Keratinocyte (primary cell): ENCODE data around the gene HMGB2. TPM values are rescaled to one million over a fixed set of nuclear protein-coding genes. Genes with fewer than 3 reads are reported as not detected.
A peak's percentile ranks its signal among the peaks of the same experiment; 100 is the strongest.

ENCODE experiments used
- DNase-seq: peaks from one replicate; pipeline ENCODE4 v3.0.0-alpha.2; 2011; ENCODE audit warnings: low read depth, missing footprints, low spot score
- FAIRE-seq: peaks from 2 replicates; lab custom pipeline; 2011; peaks lifted over from hg19 to GRCh38; lab: Jason Lieb, UNC
- H2AFZ ChIP-seq: 2 replicates; pipeline ENCODE4 v1.6.0; 2012; ENCODE audit warnings: low read length, control low read depth, inconsistent platforms; ENCODE audit not compliant: control insufficient read depth
- H3K27ac ChIP-seq: 2 replicates; pipeline ENCODE4 v1.5.1; 2011; ENCODE audit warnings: low read length; ENCODE audit not compliant: control insufficient read depth, insufficient read depth
- H3K27me3 ChIP-seq: 3 replicates; pipeline ENCODE4 v1.6.0; 2011; ENCODE audit warnings: low read length; ENCODE audit not compliant: control insufficient read depth, insufficient read depth; ENCODE audit errors: extremely low read depth
- H3K36me3 ChIP-seq, 2 experiments: 2 replicates in 1 of 2; 3 replicates in 1 of 2; pipeline ENCODE4 v1.5.1; 2011; ENCODE audit warnings: low read length in 2 of 2, mild to moderate bottlenecking in 1 of 2; ENCODE audit not compliant: control insufficient read depth in 2 of 2, insufficient read depth in 2 of 2; ENCODE audit errors: extremely low read depth in 1 of 2
- H3K4me1 ChIP-seq: 3 replicates; pipeline ENCODE4 v1.5.1; 2011; ENCODE audit warnings: low read length; ENCODE audit not compliant: control insufficient read depth, insufficient read depth; ENCODE audit errors: extremely low read depth
- H3K4me2 ChIP-seq: 3 replicates; pipeline ENCODE4 v1.6.0; 2011; ENCODE audit warnings: low read depth, low read length; ENCODE audit not compliant: control insufficient read depth, insufficient read depth; ENCODE audit errors: extremely low read depth
- H3K4me3 ChIP-seq, 3 experiments: fragments of 200-600 bp in 1 of 3; sonication (generic) in 1 of 3; 2 replicates in 2 of 3; 3 replicates in 1 of 3; pipeline ENCODE4 v1.5.1; 2011 to 2016; ENCODE audit warnings: low read length in 3 of 3, mild to moderate bottlenecking in 3 of 3, control low read depth in 2 of 3, inconsistent platforms in 1 of 3, low read depth in 1 of 3, mixed read lengths in 1 of 3, mixed run types in 1 of 3, moderate library complexity in 1 of 3; ENCODE audit not compliant: control insufficient read depth in 2 of 3, insufficient read depth in 2 of 3; ENCODE audit errors: extremely low read depth in 1 of 3
- H3K79me2 ChIP-seq: 2 replicates; pipeline ENCODE4 v1.6.0; 2012; ENCODE audit warnings: low read length; ENCODE audit not compliant: control insufficient read depth, insufficient read depth
- H3K9ac ChIP-seq: 3 replicates; pipeline ENCODE4 v1.6.0; 2011; ENCODE audit warnings: low read length; ENCODE audit not compliant: control insufficient read depth, insufficient read depth; ENCODE audit errors: extremely low read depth
- H3K9me1 ChIP-seq: 3 replicates; pipeline ENCODE4 v1.6.0; 2011; ENCODE audit warnings: low read length; ENCODE audit not compliant: control insufficient read depth, insufficient read depth; ENCODE audit errors: extremely low read depth
- H3K9me3 ChIP-seq: 2 replicates; pipeline ENCODE4 v1.5.1; 2012; ENCODE audit warnings: low read depth, low read length; ENCODE audit not compliant: control insufficient read depth
- H4K20me1 ChIP-seq: 3 replicates; pipeline ENCODE4 v1.6.0; 2011; ENCODE audit warnings: low read length; ENCODE audit not compliant: control insufficient read depth, insufficient read depth; ENCODE audit errors: extremely low read depth
- EZH2 ChIP-seq: IDR thresholded peaks from one replicate; pipeline ENCODE4 v1.6.1; 2012; ENCODE audit warnings: inconsistent platforms, mild to moderate bottlenecking, low read length, moderate library complexity
- dilution Hi-C: fragments of 300-500 bp; cut with MboI; formaldehyde crosslinking; loops from one replicate; pipeline ENCODE4 v1.7.0; 2020; ENCODE audit warnings: low sequenced_read_pairs; ENCODE audit not compliant: extremely low pct_ligation_motif_present
- polyA plus RNA-seq, 5 experiments: library from polyadenylated mRNA; depleted of rRNA in 3 of 5; stranded (reverse) in 3 of 5; stranded (forward) in 1 of 5; unstranded in 1 of 5; fragments of >200 nt; gene quantifications; 1 replicate in 1 of 5; 2 replicates in 3 of 5; 3 replicates in 1 of 5; pipeline versions ENCODE4 v1.2.1 to v1.2.3, GENCODE V29; 2011 to 2012; ENCODE audit warnings: missing spikeins in 2 of 5, low read depth in 1 of 5, low replicate concordance in 1 of 5
- TF ChIP-seq, protein P1 (sequence below), 3 experiments: IDR thresholded peaks in 1 of 3; conservative IDR thresholded peaks in 1 of 3; optimal IDR thresholded peaks in 1 of 3; 2 replicates in 2 of 3; 3 replicates in 1 of 3; pipeline versions ENCODE3 to v1.5.1; 2011; ENCODE audit warnings: low read length in 3 of 3, mild to moderate bottlenecking in 3 of 3, moderate library complexity in 2 of 3, control low read depth in 1 of 3, inconsistent platforms in 1 of 3; ENCODE audit not compliant: insufficient read depth in 2 of 3; ENCODE audit errors: extremely low read depth in 1 of 3

The HMGB2 gene
- polyA plus RNA-seq, 1 donor (not counting 4 experiments of a cell fraction or from before 2014, with no cell fraction given): 55.9 TPM

DNA sequence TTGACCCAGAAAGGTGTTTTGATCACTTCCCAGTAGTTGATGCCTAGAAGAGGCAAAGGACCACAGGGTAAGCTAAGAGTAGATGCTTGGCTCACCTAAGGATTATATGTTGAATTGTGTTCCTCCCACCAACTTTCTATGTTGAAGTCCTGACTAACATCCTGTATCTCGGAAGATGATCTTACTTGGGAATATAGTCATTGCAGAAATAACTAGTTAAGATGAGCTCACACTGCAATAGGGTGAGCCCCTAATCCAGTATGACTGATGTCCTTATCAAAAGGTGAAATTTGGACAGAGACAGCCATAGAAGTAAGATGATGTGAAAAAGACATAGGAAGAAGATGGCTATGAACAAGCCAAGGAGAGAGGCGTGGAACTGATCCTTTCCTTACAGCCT is 3.3 kb upstream of the HMGB2 start:
- dilution Hi-C loops: no loop called here

DNA sequence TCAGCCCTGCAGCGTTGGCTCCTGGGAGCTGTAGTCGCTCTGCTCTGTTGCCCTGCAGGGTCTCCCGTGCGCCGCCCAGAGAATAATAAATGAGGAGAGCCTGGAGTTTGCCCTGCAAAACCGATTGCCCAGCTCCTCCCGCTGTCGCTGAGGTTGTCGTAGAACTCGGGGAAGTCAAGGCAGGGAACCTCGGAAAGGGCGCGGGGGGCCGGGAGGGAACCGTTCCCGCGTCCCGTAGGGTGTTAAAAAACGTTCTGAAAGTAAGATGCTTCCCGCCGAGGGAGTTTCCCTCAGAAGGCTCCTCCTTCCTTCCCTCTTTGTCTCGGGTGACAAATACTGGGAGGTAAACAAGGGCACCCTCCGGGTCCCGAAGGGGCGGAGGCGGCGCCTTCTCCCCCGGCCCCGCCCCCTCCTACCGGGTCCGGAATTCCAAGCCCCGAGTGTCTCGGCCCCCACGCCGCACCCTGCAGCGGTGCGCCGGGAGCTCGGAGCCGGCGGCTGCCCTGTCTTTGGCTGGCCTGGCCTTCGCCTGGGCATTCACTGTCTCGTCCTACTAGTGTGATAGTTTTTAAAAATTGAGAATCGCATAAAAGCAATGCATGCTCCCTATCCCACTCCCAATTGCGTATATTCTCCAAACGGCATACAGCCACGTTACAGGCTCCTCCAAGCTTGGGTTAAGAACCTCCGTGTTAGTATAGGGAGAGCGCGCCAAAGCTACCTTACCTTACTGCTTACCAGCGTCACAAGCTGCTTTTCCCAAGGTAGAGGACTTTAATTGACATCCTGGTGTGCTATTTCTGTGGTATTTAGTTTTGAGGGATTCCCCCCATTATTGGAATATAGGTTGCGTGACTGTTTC is 964 bp upstream of the HMGB2 start:
- peak overlapping the region; percentile 85 to 98 (median 94) for H3K4me3 ChIP-seq
- no peaks in the 10 kb centered on the region for H3K27me3 ChIP-seq
- H3K4me2 ChIP-seq: peak overlapping the region; percentile 93
- peak overlapping the region; percentile 99 for H2AFZ ChIP-seq
- H3K27ac ChIP-seq: peak overlapping the region; percentile 91
- peaks cover 13% of the 10 kb centered on the region for H3K4me1 ChIP-seq
- TF ChIP-seq EZH2: no peak
- TF ChIP-seq, protein P1, sequence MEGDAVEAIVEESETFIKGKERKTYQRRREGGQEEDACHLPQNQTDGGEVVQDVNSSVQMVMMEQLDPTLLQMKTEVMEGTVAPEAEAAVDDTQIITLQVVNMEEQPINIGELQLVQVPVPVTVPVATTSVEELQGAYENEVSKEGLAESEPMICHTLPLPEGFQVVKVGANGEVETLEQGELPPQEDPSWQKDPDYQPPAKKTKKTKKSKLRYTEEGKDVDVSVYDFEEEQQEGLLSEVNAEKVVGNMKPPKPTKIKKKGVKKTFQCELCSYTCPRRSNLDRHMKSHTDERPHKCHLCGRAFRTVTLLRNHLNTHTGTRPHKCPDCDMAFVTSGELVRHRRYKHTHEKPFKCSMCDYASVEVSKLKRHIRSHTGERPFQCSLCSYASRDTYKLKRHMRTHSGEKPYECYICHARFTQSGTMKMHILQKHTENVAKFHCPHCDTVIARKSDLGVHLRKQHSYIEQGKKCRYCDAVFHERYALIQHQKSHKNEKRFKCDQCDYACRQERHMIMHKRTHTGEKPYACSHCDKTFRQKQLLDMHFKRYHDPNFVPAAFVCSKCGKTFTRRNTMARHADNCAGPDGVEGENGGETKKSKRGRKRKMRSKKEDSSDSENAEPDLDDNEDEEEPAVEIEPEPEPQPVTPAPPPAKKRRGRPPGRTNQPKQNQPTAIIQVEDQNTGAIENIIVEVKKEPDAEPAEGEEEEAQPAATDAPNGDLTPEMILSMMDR (optimal IDR thresholded peaks at IDR 0.05 in 1 of 3, IDR thresholded peaks at IDR 0.05 in 1 of 3, conservative IDR thresholded peaks at IDR 0.05 in 1 of 3; ENCODE audit: extremely low read depth in 1 of 3, insufficient read depth in 2 of 3, low read length in 3 of 3): no peak
- H4K20me1 ChIP-seq: peaks cover 4% of the 10 kb centered on the region
- no peaks in the 10 kb centered on the region for H3K9me3 ChIP-seq
- peaks cover 0 to 13% of the 10 kb centered on the region in 2 experiments for H3K36me3 ChIP-seq
- FAIRE-seq (peak; percentile 59), DNase-seq (no peak)
- H3K9ac ChIP-seq: peak overlapping the region; percentile 98
- no peaks in the 10 kb centered on the region for H3K9me1 ChIP-seq
- dilution Hi-C loops: no loop called here
- peaks cover 18% of the 10 kb centered on the region for H3K79me2 ChIP-seq

More for the DNA sequence above, 3.3 kb upstream of the HMGB2 start:
- TF ChIP-seq, protein P1 (optimal IDR thresholded peaks at IDR 0.05 in 1 of 3, IDR thresholded peaks at IDR 0.05 in 1 of 3, conservative IDR thresholded peaks at IDR 0.05 in 1 of 3; ENCODE audit: extremely low read depth in 1 of 3, insufficient read depth in 2 of 3, low read length in 3 of 3): no peak
- no peak for TF ChIP-seq EZH2
- Histone ChIP-seq H3K27ac (no peak overlapping the region), H3K9me1 (no peaks in the 10 kb centered on the region), H3K79me2 (peaks cover 11% of the 10 kb centered on the region), H3K27me3 (no peaks in the 10 kb centered on the region), H2AFZ (no peak overlapping the region), H3K36me3 (peaks cover 0 to 7% of the 10 kb centered on the region in 2 experiments), H3K4me2 (no peak overlapping the region), H3K4me3 (no peak overlapping the region), H3K9ac (no peak overlapping the region), H4K20me1 (peaks cover 4% of the 10 kb centered on the region), H3K9me3 (no peaks in the 10 kb centered on the region), H3K4me1 (peaks cover 8% of the 10 kb centered on the region)
- no peak for FAIRE-seq
- no peak for DNase-seq
